GM18520 (cell line): ENCODE data around the gene PLPPR4.

Source experiments
- ATAC-seq: cut with Tn5 transposase; IDR thresholded peaks from one replicate; pipeline ENCODE4 v1.9.1; 2021; ENCODE audit not compliant: unreplicated experiment

PLPPR4 gene

GRCh38 chr1:99334991-99335390, 70.7 kb downstream of the PLPPR4 start:
- no peak for ATAC-seq

- ATAC-seq: no peak
Observed at GRCh38 chr1:99347041-99347684, 82.9 kb downstream of the PLPPR4 start.

GRCh38 chr1:99348397-99349132, 84.3 kb downstream of the PLPPR4 start:
- no peak for ATAC-seq

GRCh38 chr1:99352821-99353220, 88.5 kb downstream of the PLPPR4 start:
- no peak for ATAC-seq

- no peak for ATAC-seq
Observed at GRCh38 chr1:99358770-99359169, 94.5 kb downstream of the PLPPR4 start.
